ENCODE measurements around the gene TAC3.

- TF ChIP-seq EZH2phosphoT487 (IDR thresholded peaks at IDR 0.05; ENCODE audit: low read depth, severe bottlenecking, unreplicated experiment) = no peak
- no peak for TF ChIP-seq CTCF (IDR thresholded peaks at IDR 0.05; ENCODE audit: poor library complexity)
- no peak for TF ChIP-seq EZH2 (IDR thresholded peaks at IDR 0.05; ENCODE audit: borderline replicate concordance)
Measured at GRCh38 chr12:57037264-57037663, 20.9 kb upstream of the TAC3 start.

All from hepatocyte (in vitro differentiated cells).